ENCODE data around the gene HACD3.
"Not testable (repeated sequence)": the region's sequence is repeated elsewhere in the genome, so short reads cannot be mapped to it uniquely, and the experiment has no call there.

Gene HACD3

GRCh38 chr15:65529762-65530317 is 423 bp upstream of the HACD3 start:
- DNase-seq: no peak
- H3K9me3 Mint-ChIP-seq: no peaks in the 10 kb centered on the region
- H3K36me3 Mint-ChIP-seq (ENCODE audit: low read depth): peaks cover 24% of the 10 kb centered on the region
- H3K27me3 Mint-ChIP-seq: no peaks in the 10 kb centered on the region
- peak overlapping the region; percentile 91 for H3K27ac Mint-ChIP-seq
- peaks cover 33% of the 10 kb centered on the region for H3K4me1 Mint-ChIP-seq (ENCODE audit: low read depth)
- H3K4me3 Mint-ChIP-seq: peak overlapping the region; percentile 87

- H3K36me3 Mint-ChIP-seq (ENCODE audit: low read depth): peaks cover 40% of the 10 kb centered on the region
- H3K9me3 Mint-ChIP-seq: no peaks in the 10 kb centered on the region
- peak overlapping the region; percentile 37 for H3K27ac Mint-ChIP-seq
- no peaks in the 10 kb centered on the region for H3K27me3 Mint-ChIP-seq
- DNase-seq: no peak
- H3K4me1 Mint-ChIP-seq (ENCODE audit: low read depth): peaks cover 39% of the 10 kb centered on the region
- peak overlapping the region; percentile 38 for H3K4me3 Mint-ChIP-seq
Observed at GRCh38 chr15:65532738-65533051, 2.4 kb downstream of the HACD3 start.

- Mint-ChIP-seq H3K27ac (peak overlapping the region; percentile 37), H3K4me3 (peak overlapping the region; percentile 23), H3K36me3 (ENCODE audit: low read depth) (peaks cover 43% of the 10 kb centered on the region), H3K9me3 (no peaks in the 10 kb centered on the region), H3K4me1 (ENCODE audit: low read depth) (peaks cover 42% of the 10 kb centered on the region), H3K27me3 (no peaks in the 10 kb centered on the region)
- no peak for DNase-seq
Observed at GRCh38 chr15:65533057-65533756, 2.9 kb downstream of the HACD3 start.

- no peaks in the 10 kb centered on the region for H3K9me3 Mint-ChIP-seq
- DNase-seq: no peak
- H3K27ac Mint-ChIP-seq: no peak overlapping the region
- H3K36me3 Mint-ChIP-seq (ENCODE audit: low read depth): peaks cover 52% of the 10 kb centered on the region
- H3K4me3 Mint-ChIP-seq: no peak overlapping the region
- H3K4me1 Mint-ChIP-seq (ENCODE audit: low read depth): peaks cover 43% of the 10 kb centered on the region
- no peaks in the 10 kb centered on the region for H3K27me3 Mint-ChIP-seq
Observed at GRCh38 chr15:65535192-65535591, 4.9 kb downstream of the HACD3 start.

GRCh38 chr15:65540314-65540713 is 10.1 kb downstream of the HACD3 start:
- H3K4me3 Mint-ChIP-seq: no peak overlapping the region
- H3K4me1 Mint-ChIP-seq (ENCODE audit: low read depth): peaks cover 26% of the 10 kb centered on the region
- no peaks in the 10 kb centered on the region for H3K27me3 Mint-ChIP-seq
- peaks cover 29% of the 10 kb centered on the region for H3K36me3 Mint-ChIP-seq (ENCODE audit: low read depth)
- no peaks in the 10 kb centered on the region for H3K9me3 Mint-ChIP-seq
- H3K27ac Mint-ChIP-seq: no peak overlapping the region
- DNase-seq: no peak

GRCh38 chr15:65541231-65541820 is 11.1 kb downstream of the HACD3 start:
- H3K4me1 Mint-ChIP-seq (ENCODE audit: low read depth): peaks cover 24% of the 10 kb centered on the region
- no peaks in the 10 kb centered on the region for H3K27me3 Mint-ChIP-seq
- DNase-seq: no peak
- no peak overlapping the region for H3K27ac Mint-ChIP-seq
- H3K4me3 Mint-ChIP-seq: no peak overlapping the region
- peaks cover 21% of the 10 kb centered on the region for H3K36me3 Mint-ChIP-seq (ENCODE audit: low read depth)
- H3K9me3 Mint-ChIP-seq: no peaks in the 10 kb centered on the region

- H3K9me3 Mint-ChIP-seq: no peaks in the 10 kb centered on the region
- DNase-seq: no peak
- peaks cover 14% of the 10 kb centered on the region for H3K36me3 Mint-ChIP-seq (ENCODE audit: low read depth)
- H3K4me1 Mint-ChIP-seq (ENCODE audit: low read depth): peaks cover 21% of the 10 kb centered on the region
- H3K4me3 Mint-ChIP-seq: no peak overlapping the region
- no peaks in the 10 kb centered on the region for H3K27me3 Mint-ChIP-seq
- H3K27ac Mint-ChIP-seq: no peak overlapping the region
Observed at GRCh38 chr15:65547841-65548240, 17.6 kb downstream of the HACD3 start.

GRCh38 chr15:65549288-65549687 is 19.0 kb downstream of the HACD3 start:
- H3K9me3 Mint-ChIP-seq, H3K27me3 Mint-ChIP-seq, DNase-seq, H3K4me3 Mint-ChIP-seq, H3K27ac Mint-ChIP-seq: not testable (repeated sequence)
- H3K36me3 Mint-ChIP-seq (ENCODE audit: low read depth): peaks cover 26% of the 10 kb centered on the region
- H3K4me1 Mint-ChIP-seq (ENCODE audit: low read depth): peaks cover 18% of the 10 kb centered on the region

GRCh38 chr15:65550681-65551098 is 20.4 kb downstream of the HACD3 start:
- peaks cover 18% of the 10 kb centered on the region for H3K4me1 Mint-ChIP-seq (ENCODE audit: low read depth)
- no peaks in the 10 kb centered on the region for H3K9me3 Mint-ChIP-seq
- H3K4me3 Mint-ChIP-seq: no peak overlapping the region
- peaks cover 37% of the 10 kb centered on the region for H3K36me3 Mint-ChIP-seq (ENCODE audit: low read depth)
- H3K27me3 Mint-ChIP-seq: no peaks in the 10 kb centered on the region
- peak overlapping the region; percentile 62 for H3K27ac Mint-ChIP-seq
- no peak for DNase-seq

- Mint-ChIP-seq H3K9me3 (no peaks in the 10 kb centered on the region), H3K27me3 (no peaks in the 10 kb centered on the region), H3K36me3 (ENCODE audit: low read depth) (peaks cover 41% of the 10 kb centered on the region), H3K27ac (peak overlapping the region; percentile 62), H3K4me3 (no peak overlapping the region), H3K4me1 (ENCODE audit: low read depth) (peaks cover 18% of the 10 kb centered on the region)
- no peak for DNase-seq
Observed at GRCh38 chr15:65551183-65551582, 20.9 kb downstream of the HACD3 start.

- H3K9me3 Mint-ChIP-seq, H3K27me3 Mint-ChIP-seq, H3K4me3 Mint-ChIP-seq: not testable (repeated sequence)
Observed at GRCh38 chr15:65552851-65553250, 22.6 kb downstream of the HACD3 start.

GRCh38 chr15:65553691-65554090 is 23.4 kb downstream of the HACD3 start:
- Mint-ChIP-seq H3K36me3 (ENCODE audit: low read depth) (peaks cover 67% of the 10 kb centered on the region), H3K27ac (no peak overlapping the region), H3K9me3 (no peaks in the 10 kb centered on the region), H3K27me3 (no peaks in the 10 kb centered on the region), H3K4me3 (no peak overlapping the region), H3K4me1 (ENCODE audit: low read depth) (peaks cover 16% of the 10 kb centered on the region)
- DNase-seq: no peak

More at GRCh38 chr15:65552851-65553250, 22.6 kb downstream of the HACD3 start:
- peaks cover 58% of the 10 kb centered on the region for H3K36me3 Mint-ChIP-seq (ENCODE audit: low read depth)
- DNase-seq, H3K27ac Mint-ChIP-seq: not testable (repeated sequence)
- peaks cover 16% of the 10 kb centered on the region for H3K4me1 Mint-ChIP-seq (ENCODE audit: low read depth)

GRCh38 chr15:65556622-65557021 is 26.4 kb downstream of the HACD3 start:
- Mint-ChIP-seq H3K9me3 (no peaks in the 10 kb centered on the region), H3K36me3 (ENCODE audit: low read depth) (peaks cover 92% of the 10 kb centered on the region), H3K4me1 (ENCODE audit: low read depth) (no peaks in the 10 kb centered on the region), H3K27me3 (no peaks in the 10 kb centered on the region), H3K27ac (no peak overlapping the region), H3K4me3 (no peak overlapping the region)
- no peak for DNase-seq

GRCh38 chr15:65558336-65558735 is 28.1 kb downstream of the HACD3 start:
- peaks cover 99% of the 10 kb centered on the region for H3K36me3 Mint-ChIP-seq (ENCODE audit: low read depth)
- no peak overlapping the region for H3K27ac Mint-ChIP-seq
- no peak overlapping the region for H3K4me3 Mint-ChIP-seq
- no peak for DNase-seq
- H3K4me1 Mint-ChIP-seq (ENCODE audit: low read depth): no peaks in the 10 kb centered on the region
- H3K27me3 Mint-ChIP-seq: no peaks in the 10 kb centered on the region
- no peaks in the 10 kb centered on the region for H3K9me3 Mint-ChIP-seq

- Mint-ChIP-seq H3K9me3 (no peaks in the 10 kb centered on the region), H3K4me3 (no peak overlapping the region), H3K27ac (no peak overlapping the region), H3K27me3 (no peaks in the 10 kb centered on the region), H3K4me1 (ENCODE audit: low read depth) (no peaks in the 10 kb centered on the region), H3K36me3 (ENCODE audit: low read depth) (peaks cover 99% of the 10 kb centered on the region)
- no peak for DNase-seq
Observed at GRCh38 chr15:65558997-65559760, 28.9 kb downstream of the HACD3 start.

Data from activated T-cell treated with anti-CD3 and anti-CD28 coated beads, Interleukin-2, amount 50 U/mL, for 24 hours (primary cell).